Measurements from ENCODE around the gene MOV10L1. TPM values are rescaled to one million over a fixed set of nuclear protein-coding genes. Genes with fewer than 3 reads are reported as not detected.

Gene MOV10L1
- total RNA-seq, 1 experiment from 2014 or later = 0.26 TPM

DNA sequence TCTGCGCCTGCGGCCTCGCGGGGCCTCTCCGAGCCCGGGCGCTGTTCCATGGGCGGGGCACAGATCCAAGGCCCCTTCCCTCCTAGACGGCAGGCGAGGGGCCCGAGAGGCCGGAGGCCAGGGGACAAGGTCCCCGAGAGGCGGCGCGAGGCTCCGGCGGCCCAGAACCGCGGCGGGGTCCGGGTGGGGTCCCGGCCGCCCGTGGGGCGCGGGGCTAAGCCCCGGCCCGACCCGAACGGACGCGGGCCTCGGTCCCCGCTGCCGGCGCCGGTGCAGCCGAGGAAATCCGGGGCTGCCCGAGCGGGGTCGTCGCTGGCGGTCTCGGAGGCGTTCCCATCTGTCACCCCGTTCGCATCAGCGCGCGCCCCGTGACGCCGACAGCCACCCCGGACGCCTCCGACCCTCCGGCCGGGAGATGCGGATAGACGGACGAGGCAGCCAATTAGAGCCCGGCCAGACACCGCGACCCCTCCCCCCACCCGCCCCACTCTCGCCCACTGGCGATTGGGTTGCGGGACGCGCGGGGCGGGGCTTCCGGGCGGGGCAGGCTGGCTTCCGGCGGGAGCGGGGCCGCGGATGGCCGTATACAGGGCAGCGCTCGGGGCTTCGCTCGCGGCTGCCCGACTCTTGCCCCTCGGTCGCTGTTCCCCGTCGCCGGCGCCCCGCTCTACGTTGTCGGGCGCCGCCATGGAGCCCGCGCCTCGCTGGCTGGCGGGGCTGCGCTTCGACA lies 110.8 kb downstream of the MOV10L1 start, which contains the start of gene SELENOO:
TSS of gene SELENOO (plus strand) at position 551 of the 730 bp plus-strand sequence. CDS start at position 577, 26 bp downstream.
- no peaks in the 10 kb centered on the region for H4K20me1 ChIP-seq (ENCODE audit: low read length)
- intact Hi-C loops (cut with micrococcal nuclease) = no loop called here
- ChIA-PET CTCF (no interaction called here), POLR2A (ENCODE audit: unreplicated experiment) (no interaction called here)
- H3K9ac ChIP-seq (ENCODE audit: low read length) = peak within 1 kb of the TSS; percentile 73
- peak within 1 kb of the TSS; percentile 97 for H3K4me2 ChIP-seq (ENCODE audit: low read length)
- no TSS peak for BruUV-seq (replicated peaks)
- DNase-seq (peak; percentile 80), ATAC-seq (peak; percentile 82)
- no peaks in the 10 kb centered on the region for H3K9me3 ChIP-seq (ENCODE audit: low read length)
- TF ChIP-seq EZH2 (IDR thresholded peaks at IDR 0.05; ENCODE audit: low read length, unreplicated experiment) (no peak), EZH2phosphoT487 (IDR thresholded peaks at IDR 0.05; ENCODE audit: borderline replicate concordance, low read length) (no peak), CTCF (conservative IDR thresholded peaks at IDR 0.05; ENCODE audit: low read depth, low read length) (no peak)
- H3F3A ChIP-seq (ENCODE audit: low read length, unreplicated experiment) = no peaks in the 10 kb centered on the region
- H3K36me3 ChIP-seq (ENCODE audit: low read depth, low read length) = no peaks in the 10 kb centered on the region
- no peaks in the 10 kb centered on the region for H3K27me3 ChIP-seq (ENCODE audit: low read length)
- peak within 1 kb of the TSS; percentile 89 for H3K4me3 ChIP-seq (ENCODE audit: low read length)
- peaks cover 3% of the 10 kb centered on the region for H3K4me1 ChIP-seq (ENCODE audit: insufficient read depth, low read length)
- no peak within 1 kb of the TSS for H3K27ac ChIP-seq (ENCODE audit: low read length)
- H3K9me2 ChIP-seq (replicated peaks; ENCODE audit: low read length) = no peaks in the 10 kb centered on the region
- peaks cover 25% of the 10 kb centered on the region for H3K79me2 ChIP-seq (ENCODE audit: low read length)
- peak within 1 kb of the TSS; percentile 67; the same call in 1 of the 2 replicates for H2AFZ ChIP-seq (ENCODE audit: low read length)

DNA sequence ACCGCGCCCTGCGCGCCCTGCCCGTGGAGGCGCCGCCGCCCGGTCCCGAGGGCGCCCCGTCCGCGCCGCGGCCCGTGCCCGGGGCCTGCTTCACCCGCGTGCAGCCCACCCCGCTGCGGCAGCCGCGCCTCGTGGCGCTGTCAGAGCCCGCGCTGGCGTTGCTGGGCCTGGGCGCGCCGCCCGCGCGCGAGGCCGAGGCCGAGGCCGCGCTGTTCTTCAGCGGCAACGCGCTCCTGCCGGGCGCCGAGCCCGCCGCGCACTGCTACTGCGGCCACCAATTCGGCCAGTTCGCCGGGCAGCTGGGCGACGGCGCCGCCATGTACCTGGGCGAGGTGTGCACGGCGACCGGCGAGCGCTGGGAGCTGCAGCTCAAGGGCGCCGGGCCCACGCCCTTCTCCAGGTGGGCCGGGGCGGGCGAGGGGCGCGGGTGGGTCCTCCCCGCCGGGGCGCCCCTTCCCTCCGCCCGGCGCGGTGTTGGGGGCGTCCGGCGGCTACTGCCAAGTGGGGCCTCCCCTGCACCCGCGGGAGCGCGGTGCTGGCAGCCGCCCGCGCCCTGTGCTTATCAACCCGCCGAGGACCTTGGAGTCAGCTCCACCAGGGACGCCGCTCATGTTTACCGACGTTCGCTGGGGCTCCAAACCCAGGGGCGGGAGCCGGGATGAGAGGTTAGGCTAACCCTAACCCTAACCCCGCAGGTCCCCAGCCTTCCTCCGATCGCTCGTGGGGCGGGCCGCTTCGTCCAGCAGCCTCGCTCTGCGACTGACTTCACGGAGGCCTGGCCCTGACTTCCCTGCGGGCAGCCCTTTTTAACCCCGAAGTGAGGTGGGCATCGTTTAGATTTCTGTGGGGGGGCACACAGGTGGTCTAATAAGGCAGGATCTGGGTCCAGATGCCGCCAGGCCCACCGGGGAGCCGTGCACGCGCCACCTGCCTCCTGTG lies 111.7 kb downstream of the MOV10L1 start:
- peak overlapping the region; percentile 10; the same call in 1 of the 2 replicates for H2AFZ ChIP-seq (ENCODE audit: low read length)
- no TSS peak for BruUV-seq (replicated peaks)
- POLR2A ChIA-PET (ENCODE audit: unreplicated experiment) = no interaction called here
- H3K36me3 ChIP-seq (ENCODE audit: low read depth, low read length) = no peaks in the 10 kb centered on the region
- H3K27ac ChIP-seq (ENCODE audit: low read length) = no peak overlapping the region
- H4K20me1 ChIP-seq (ENCODE audit: low read length) = no peaks in the 10 kb centered on the region
- peak overlapping the region; percentile 97 for H3K4me2 ChIP-seq (ENCODE audit: low read length)
- DNase-seq = no peak
- no peaks in the 10 kb centered on the region for H3K27me3 ChIP-seq (ENCODE audit: low read length)
- H3K9ac ChIP-seq (ENCODE audit: low read length) = peak overlapping the region; percentile 73
- peaks cover 25% of the 10 kb centered on the region for H3K79me2 ChIP-seq (ENCODE audit: low read length)
- CTCF ChIA-PET = no interaction called here
- H3K4me1 ChIP-seq (ENCODE audit: insufficient read depth, low read length) = peaks cover 3% of the 10 kb centered on the region
- H3K4me3 ChIP-seq (ENCODE audit: low read length) = peak overlapping the region; percentile 89
- intact Hi-C loops (cut with micrococcal nuclease) = no loop called here
- ATAC-seq = peak; percentile 25
- no peaks in the 10 kb centered on the region for H3F3A ChIP-seq (ENCODE audit: low read length, unreplicated experiment)
- no peaks in the 10 kb centered on the region for H3K9me3 ChIP-seq (ENCODE audit: low read length)
- TF ChIP-seq EZH2phosphoT487 (IDR thresholded peaks at IDR 0.05; ENCODE audit: borderline replicate concordance, low read length) (no peak), CTCF (conservative IDR thresholded peaks at IDR 0.05; ENCODE audit: low read depth, low read length) (no peak), EZH2 (IDR thresholded peaks at IDR 0.05; ENCODE audit: low read length, unreplicated experiment) (no peak)
- no peaks in the 10 kb centered on the region for H3K9me2 ChIP-seq (replicated peaks; ENCODE audit: low read length)
